HCT116 (cell line): ENCODE results near the gene SOD1. TPM values are rescaled to one million over a fixed set of nuclear protein-coding genes. Genes with fewer than 3 reads are reported as not detected.

Experiments
- ATAC-seq: fragments of 200-7000 bp; cut with Tn5 transposase; 2 replicates; pipeline ENCODE4 v1.9.1; 2020; ENCODE audit warnings: mild to moderate bottlenecking, moderate library complexity
- BruUV-seq: library from RNA; stranded (reverse); fragments of 400-500 nt; replicated peaks from 2 replicates; lab custom pipeline; 2021; lab: Mats Ljungman, UMichigan
- CTCF ChIA-PET: fragments of 300-600 bp; sonication (Branson Sonifier 250); formaldehyde crosslinking; loops from one replicate; lab custom pipeline; 2021; ENCODE audit warnings: antibody characterized with exemption; lab: Charles Lee
- POLR2A ChIA-PET: fragments of 300-600, 350-600 bp; sonication (Branson Sonifier 250); formaldehyde crosslinking; loops from one replicate; lab custom pipeline; 2021; ENCODE audit warnings: antibody characterized with exemption; lab: Charles Lee
- RAD21 ChIA-PET, 2 experiments: fragments of 300-600 bp; sonication (Branson Sonifier 250); formaldehyde crosslinking; loops; one replicate each; lab custom pipeline; 2023; ENCODE audit warnings: low total read pairs in 2 of 2; ENCODE audit not compliant: uncharacterized antibody in 2 of 2, unreplicated experiment in 2 of 2, low non-redundant PET in 1 of 2; lab: Charles Lee
- DNase-seq: peaks from one replicate; pipeline ENCODE4 v3.0.0-alpha.2; 2010; ENCODE audit warnings: low read depth, low spot score
- H2AFZ ChIP-seq: fragments of 200-600 bp; shearing (Covaris generic), sonication (generic); 2 replicates; pipeline ENCODE4 v1.6.1; 2017; ENCODE audit warnings: low read depth, mixed run types, mixed read lengths, antibody characterized with exemption, low read length; ENCODE audit not compliant: poor library complexity, severe bottlenecking
- H3K27ac ChIP-seq: 2 replicates; pipeline ENCODE4 v1.5.1; 2012; ENCODE audit warnings: low read depth, low read length
- H3K27me3 ChIP-seq: fragments of 200-600 bp; sonication (generic); 2 replicates; pipeline ENCODE4 v1.6.1; 2016; ENCODE audit warnings: mixed run types, low read length, mixed read lengths; ENCODE audit not compliant: insufficient read depth
- H3K36me3 ChIP-seq, 2 experiments: fragments of 200-500 bp in 1 of 2; fragments of 200-600 bp in 1 of 2; sonication (Bioruptor generic) in 1 of 2; sonication (generic) in 1 of 2; 2 replicates each; pipeline versions ENCODE4 v1.5.1 to v1.6.1; 2014 to 2016; ENCODE audit warnings: low read length in 2 of 2, inconsistent platforms in 1 of 2, mixed read lengths in 1 of 2, mixed run types in 1 of 2; ENCODE audit not compliant: insufficient read depth in 2 of 2, control insufficient read depth in 1 of 2
- H3K4me1 ChIP-seq, 2 experiments: fragments of 200-600 bp in 1 of 2; sonication (generic) in 1 of 2; 2 replicates each; pipeline versions ENCODE4 v1.5.1 to v1.6.1; 2012 to 2017; ENCODE audit warnings: low read length in 2 of 2, inconsistent platforms in 1 of 2, mild to moderate bottlenecking in 1 of 2, mixed read lengths in 1 of 2, mixed run types in 1 of 2, moderate library complexity in 1 of 2; ENCODE audit not compliant: insufficient read depth in 2 of 2, control insufficient read depth in 1 of 2
- H3K4me2 ChIP-seq: fragments of 200-600 bp; sonication (generic); 2 replicates; pipeline ENCODE4 v1.6.1; 2017; ENCODE audit warnings: mixed run types, low read length, mixed read lengths
- H3K4me3 ChIP-seq, 2 experiments: fragments of 200-600 bp in 1 of 2; sonication (generic) in 1 of 2; replicated peaks in 1 of 2; 2 replicates each; pipeline ENCODE4 v1.5.1; 2011 to 2016; ENCODE audit warnings: low read length in 2 of 2, control low read depth in 1 of 2, low read depth in 1 of 2, mild to moderate bottlenecking in 1 of 2, mixed read lengths in 1 of 2, mixed run types in 1 of 2
- H3K79me2 ChIP-seq: fragments of 200-600 bp; sonication (generic); 2 replicates; pipeline ENCODE4 v1.6.1; 2017; ENCODE audit warnings: mild to moderate bottlenecking, mixed run types, low read length, moderate library complexity, mixed read lengths; ENCODE audit not compliant: insufficient read depth
- H3K9ac ChIP-seq: fragments of 200-600 bp; sonication (generic); 2 replicates; pipeline ENCODE4 v1.6.1; 2016; ENCODE audit warnings: low read length, mixed read lengths
- H3K9me2 ChIP-seq: fragments of 200-600 bp; sonication (generic), shearing (Covaris generic); 2 replicates; pipeline ENCODE4 v1.6.1; 2017; ENCODE audit warnings: mixed run types, mild to moderate bottlenecking, moderate library complexity; ENCODE audit not compliant: insufficient read depth
- H3K9me3 ChIP-seq, 2 experiments: fragments of 200-500 bp in 1 of 2; fragments of 200-600 bp in 1 of 2; sonication (Bioruptor generic) in 1 of 2; sonication (generic) in 1 of 2; 2 replicates each; pipeline ENCODE4 v1.6.1; 2014 to 2017; ENCODE audit warnings: low read length in 2 of 2, mixed read lengths in 2 of 2, inconsistent platforms in 1 of 2, low read depth in 1 of 2, mild to moderate bottlenecking in 1 of 2, mixed run types in 1 of 2, moderate library complexity in 1 of 2; ENCODE audit not compliant: control insufficient read depth in 1 of 2, insufficient read depth in 1 of 2
- H4K20me1 ChIP-seq: fragments of 200-600 bp; sonication (generic), shearing (Covaris generic); 2 replicates; pipeline ENCODE4 v1.6.1; 2017; ENCODE audit warnings: mixed run types, mild to moderate bottlenecking, moderate library complexity; ENCODE audit not compliant: insufficient read depth
- ATF3 ChIP-seq: IDR thresholded peaks from 2 replicates; pipeline ENCODE4 v1.6.1; 2012
- CBX3 ChIP-seq: IDR thresholded peaks from 2 replicates; pipeline ENCODE4 v1.6.1; 2012; ENCODE audit warnings: low read depth
- CEBPB ChIP-seq: IDR thresholded peaks from 2 replicates; pipeline ENCODE4 v1.6.1; 2012; ENCODE audit warnings: low read depth
- CTCF ChIP-seq, 3 experiments: fragments of 200-600 bp in 1 of 3; sonication (generic) in 1 of 3; IDR thresholded peaks in 2 of 3; conservative IDR thresholded peaks in 1 of 3; 2 replicates each; pipeline ENCODE4 v1.5.1; 2012 to 2017; ENCODE audit warnings: low read depth in 2 of 3, low read length in 2 of 3, antibody characterized with exemption in 1 of 3, borderline replicate concordance in 1 of 3, control low read depth in 1 of 3, mild to moderate bottlenecking in 1 of 3, mixed read lengths in 1 of 3, mixed run types in 1 of 3, moderate library complexity in 1 of 3; ENCODE audit not compliant: insufficient read depth in 1 of 3
- EGR1 ChIP-seq: IDR thresholded peaks from 2 replicates; pipeline ENCODE4 v1.6.1; 2012; ENCODE audit warnings: low read depth
- ELF1 ChIP-seq: IDR thresholded peaks from 2 replicates; pipeline ENCODE4 v1.6.1; 2012; ENCODE audit warnings: low read depth, borderline replicate concordance
- EZH2 ChIP-seq: fragments of 200-600 bp; sonication (generic); IDR thresholded peaks from 2 replicates; pipeline ENCODE4 v1.6.1; 2017; ENCODE audit warnings: antibody characterized with exemption, mixed run types
- EZH2phosphoT487 ChIP-seq: fragments of 200-600 bp; IDR thresholded peaks from 2 replicates; pipeline ENCODE4 v1.6.1; 2018; ENCODE audit warnings: antibody characterized with exemption, borderline replicate concordance
- FOSL1 ChIP-seq: IDR thresholded peaks from 2 replicates; pipeline ENCODE4 v1.6.1; 2012; ENCODE audit warnings: low read depth
- JUND ChIP-seq: IDR thresholded peaks from 2 replicates; pipeline ENCODE4 v1.6.1; 2012
- POLR2AphosphoS5 ChIP-seq: IDR thresholded peaks from 2 replicates; pipeline ENCODE4 v1.6.1; 2011; ENCODE audit warnings: mild to moderate bottlenecking, low read depth, low read length, moderate library complexity
- SIN3A ChIP-seq: IDR thresholded peaks from 2 replicates; pipeline ENCODE4 v1.6.1; 2012; ENCODE audit warnings: low read depth
- SP1 ChIP-seq: IDR thresholded peaks from 2 replicates; pipeline ENCODE4 v1.6.1; 2012; ENCODE audit warnings: low read depth
- SRF ChIP-seq: IDR thresholded peaks from 2 replicates; pipeline ENCODE4 v1.6.1; 2012; ENCODE audit warnings: low read depth
- TCF7L2 ChIP-seq: IDR thresholded peaks from 2 replicates; pipeline ENCODE4 v1.7.0; 2011; ENCODE audit warnings: borderline replicate concordance, inconsistent platforms; ENCODE audit not compliant: insufficient read depth, insufficient read length; ENCODE audit errors: extremely low read depth
- YY1 ChIP-seq: IDR thresholded peaks from 2 replicates; pipeline ENCODE4 v1.6.1; 2011; ENCODE audit warnings: low read length, low read depth, moderate library complexity, mild to moderate bottlenecking; ENCODE audit not compliant: insufficient replicate concordance; ENCODE audit errors: extremely low read depth
- ZFX ChIP-seq: fragments of 450-650 bp; IDR thresholded peaks from 2 replicates; pipeline ENCODE4 v1.6.1; 2017
- intact Hi-C: fragments of 100-400 bp; cut with micrococcal nuclease; formaldehyde crosslinking; loops from 2 replicates; pipeline ENCODE4 v1.10.0; 2022
- total RNA-seq: library from RNA; stranded (reverse); gene quantifications from one replicate; pipeline ENCODE4 v1.2.1, GENCODE V29; 2021; ENCODE audit not compliant: unreplicated experiment

The SOD1 gene
- total RNA-seq, 1 experiment from 2014 or later: 419 TPM

- Histone ChIP-seq H4K20me1 (no peaks in the 10 kb centered on the region), H3K27ac (no peak overlapping the region)
- no peak for TF ChIP-seq SP1
- TF ChIP-seq FOSL1: no peak
- no peak for TF ChIP-seq ATF3
- TF ChIP-seq CBX3: no peak
- no peak for TF ChIP-seq EZH2
- no peak for TF ChIP-seq YY1
- no peak for TF ChIP-seq TCF7L2
- no peak for TF ChIP-seq ZFX
- TF ChIP-seq SIN3A: no peak
- TF ChIP-seq POLR2AphosphoS5: no peak
- TF ChIP-seq CEBPB: no peak
- TF ChIP-seq EGR1: no peak
- no peak for TF ChIP-seq CTCF (IDR thresholded peaks at IDR 0.05 in 2 of 3, conservative IDR thresholded peaks at IDR 0.05 in 1 of 3; ENCODE audit: borderline replicate concordance in 1 of 3, insufficient read depth in 1 of 3, low read depth in 2 of 3, low read length in 2 of 3)
- no peak for TF ChIP-seq SRF
- TF ChIP-seq EZH2phosphoT487: no peak
- no peak for TF ChIP-seq ELF1
- TF ChIP-seq JUND: no peak
- TF ChIP-seq, all 23 proteins: peak for 0
- Histone ChIP-seq H3K4me3 (no peak overlapping the region), H3K4me2 (no peak overlapping the region), H3K4me1 (no peaks in the 10 kb centered on the region), H3K9me3 (no peaks in the 10 kb centered on the region), H3K27me3 (no peaks in the 10 kb centered on the region), H3K9ac (no peak overlapping the region), H3K9me2 (no peaks in the 10 kb centered on the region), H3K79me2 (peaks cover 6% of the 10 kb centered on the region), H3K36me3 (peaks cover 26 to 28% of the 10 kb centered on the region in 2 experiments; a peak in 3 of 4 replicates), H2AFZ (no peak overlapping the region)
- ChIA-PET RAD21 (no interaction called here), CTCF (no interaction called here), POLR2A (no interaction called here)
- no TSS peak for BruUV-seq
- no peak for DNase-seq
- ATAC-seq: no peak
- intact Hi-C loops: no loop called here
Measured at GRCh38 chr21:31671931-31672330, 12.4 kb downstream of the SOD1 start.
